GM12878 (cell line): ENCODE measurements around the gene TNP1. TPM values are rescaled to one million over a fixed set of nuclear protein-coding genes. Genes with fewer than 3 reads are reported as not detected.

ENCODE experiments used
- ATAC-seq: fragments of 200-7000 bp; cut with Tn5 transposase; 3 replicates; pipeline ENCODE4 v1.9.1; 2020; ENCODE audit warnings: mild to moderate bottlenecking, moderate library complexity
- BruUV-seq: library from RNA; stranded (reverse); fragments of 400-500 nt; replicated peaks from 2 replicates; lab custom pipeline; 2021; lab: Mats Ljungman, UMichigan
- CTCF ChIA-PET: fragments of 300-600 bp; sonication (Branson Sonifier 250); formaldehyde crosslinking; extraction: SDS; loops from one replicate; lab custom pipeline; 2021; ENCODE audit warnings: inconsistent platforms; lab: Yijun Ruan, JAX
- POLR2A ChIA-PET: fragments of 350-600 bp; formaldehyde crosslinking; extraction: SDS; loops from one replicate; lab custom pipeline; 2021; ENCODE audit warnings: inconsistent platforms; lab: Charles Lee
- RAD21 ChIA-PET: fragments of 300-600 bp; sonication (Branson Sonifier 250); formaldehyde crosslinking; loops from one replicate; lab custom pipeline; 2023; ENCODE audit warnings: antibody characterized with exemption; ENCODE audit not compliant: unreplicated experiment; lab: Charles Lee
- SMC1A ChIA-PET: fragments of 300-600 bp; sonication (Branson Sonifier 250); formaldehyde crosslinking; loops from one replicate; lab custom pipeline; 2023; ENCODE audit not compliant: unreplicated experiment, uncharacterized antibody; lab: Charles Lee
- DNase-seq: peaks from one replicate; pipeline ENCODE4 v3.0.0-alpha.2; 2011; ENCODE audit warnings: low read depth, low spot score
- FAIRE-seq: peaks from 3 replicates; lab custom pipeline; 2011; peaks lifted over from hg19 to GRCh38; lab: Jason Lieb, UNC
- H2AFZ ChIP-seq: 2 replicates; pipeline ENCODE4 v1.6.0; 2011; ENCODE audit warnings: low read depth, low read length, control low read depth; ENCODE audit not compliant: control insufficient read depth
- H3K27ac ChIP-seq: 2 replicates; pipeline ENCODE4 v1.5.1; 2011; ENCODE audit warnings: control low read depth; ENCODE audit not compliant: control insufficient read depth, insufficient read depth
- H3K27me3 ChIP-seq, 2 experiments: replicated peaks in 1 of 2; 2 replicates each; pipeline versions ENCODE4 v1.6.0 to v1.6.1; 2011; ENCODE audit warnings: low read length in 1 of 2; ENCODE audit not compliant: control insufficient read depth in 2 of 2, insufficient read depth in 2 of 2
- H3K36me3 ChIP-seq, 2 experiments: 2 replicates each; pipeline ENCODE4 v1.5.1; 2011; ENCODE audit warnings: low read length in 1 of 2; ENCODE audit not compliant: control insufficient read depth in 2 of 2, insufficient read depth in 2 of 2
- H3K4me1 ChIP-seq: 2 replicates; pipeline ENCODE4 v1.6.1; 2011; ENCODE audit warnings: mild to moderate bottlenecking, low read length, moderate library complexity, mixed read lengths; ENCODE audit not compliant: control insufficient read depth, insufficient read depth
- H3K4me2 ChIP-seq: 2 replicates; pipeline ENCODE4 v1.6.0; 2011; ENCODE audit warnings: control low read depth; ENCODE audit not compliant: control insufficient read depth, insufficient read depth
- H3K4me3 ChIP-seq: fragments of 200-600 bp; sonication (generic); 2 replicates; pipeline ENCODE4 v1.5.1; 2016
- H3K79me2 ChIP-seq: 2 replicates; pipeline ENCODE4 v1.6.0; 2011; ENCODE audit warnings: low read length; ENCODE audit not compliant: control insufficient read depth, insufficient read depth
- H3K9ac ChIP-seq: 2 replicates; pipeline ENCODE4 v1.8.0; 2011; ENCODE audit warnings: low read length, control low read depth, mixed read lengths; ENCODE audit not compliant: control insufficient read depth, insufficient read depth
- H3K9me3 ChIP-seq: replicated peaks from 3 replicates; pipeline ENCODE4 v1.5.1; 2011; ENCODE audit warnings: mild to moderate bottlenecking, low read length; ENCODE audit not compliant: control insufficient read depth, insufficient read depth
- H4K20me1 ChIP-seq: 2 replicates; pipeline ENCODE4 v1.6.0; 2011; ENCODE audit not compliant: control insufficient read depth, insufficient read depth
- CHD4 ChIP-seq: fragments of 200-600 bp; sonication (generic); IDR thresholded peaks from 2 replicates; pipeline ENCODE4 v1.6.1; 2016; ENCODE audit warnings: mild to moderate bottlenecking
- CREB1 ChIP-seq: IDR thresholded peaks from 2 replicates; pipeline ENCODE4 v1.6.1; 2012; ENCODE audit warnings: low read depth, mild to moderate bottlenecking, inconsistent platforms
- EGR1 ChIP-seq, 2 experiments: IDR thresholded peaks; 1 replicate in 1 of 2; 2 replicates in 1 of 2; pipeline ENCODE4 v1.6.1; 2011 to 2012; ENCODE audit warnings: low read depth in 2 of 2, low read length in 2 of 2, borderline replicate concordance in 1 of 2, mild to moderate bottlenecking in 1 of 2, moderate library complexity in 1 of 2
- EZH2 ChIP-seq: IDR thresholded peaks from 2 replicates; pipeline ENCODE4 v1.6.1; 2012; ENCODE audit warnings: low read depth, mild to moderate bottlenecking, control low read depth, inconsistent platforms, low read length, borderline replicate concordance; ENCODE audit not compliant: control insufficient read depth
- FOS ChIP-seq: IDR thresholded peaks from 3 replicates; pipeline ENCODE4 v1.6.1; 2011; ENCODE audit warnings: borderline replicate concordance; ENCODE audit not compliant: insufficient read length; ENCODE audit errors: extremely low read depth
- IRF3 ChIP-seq: fragments of 450-650 bp; IDR thresholded peaks from 2 replicates; pipeline ENCODE4 v1.6.1; 2014; ENCODE audit warnings: mild to moderate bottlenecking
- KLF5 ChIP-seq: fragments of 450-650 bp; IDR thresholded peaks from 2 replicates; pipeline ENCODE4 v1.6.1; 2014; ENCODE audit warnings: mild to moderate bottlenecking; ENCODE audit not compliant: partially characterized antibody
- LARP7 ChIP-seq: fragments of 450-650 bp; IDR thresholded peaks from 2 replicates; pipeline ENCODE4 v1.6.1; 2017; ENCODE audit warnings: mild to moderate bottlenecking
- POLR2AphosphoS5 ChIP-seq: IDR thresholded peaks from 2 replicates; pipeline ENCODE4 v1.6.1; 2011; ENCODE audit warnings: mild to moderate bottlenecking, low read length, inconsistent platforms
- PRDM15 ChIP-seq: fragments of 450-650 bp; formaldehyde crosslinking; IDR thresholded peaks from 2 replicates; pipeline ENCODE4 v1.4.0; 2020; ENCODE audit warnings: mild to moderate bottlenecking, moderate library complexity
- SIN3A ChIP-seq: IDR thresholded peaks from 2 replicates; pipeline ENCODE4 v1.6.1; 2012; ENCODE audit warnings: low read depth, low read length, improper control_type of control experiment
- SPI1 ChIP-seq: IDR thresholded peaks from 2 replicates; pipeline ENCODE4 v1.6.1; 2011; ENCODE audit warnings: low read depth, mild to moderate bottlenecking, low read length, moderate library complexity, borderline replicate concordance; ENCODE audit not compliant: insufficient read depth
- STAT1 ChIP-seq: fragments of 450-650 bp; conservative IDR thresholded peaks from 2 replicates; pipeline ENCODE4 v1.6.1; 2014; ENCODE audit warnings: antibody characterized with exemption, mild to moderate bottlenecking
- ZZZ3 ChIP-seq: IDR thresholded peaks from 2 replicates; pipeline ENCODE4 v1.6.1; 2011; ENCODE audit warnings: low read depth; ENCODE audit not compliant: control insufficient read depth, insufficient read length
- WGBS: methylation state at CpG from one replicate; pipeline ENCODE4 v1.1.6; 2016; ENCODE audit warnings: low lambda C conversion rate; ENCODE audit not compliant: insufficient replicate concordance, insufficient coverage; ENCODE audit errors: missing lambda C conversion rate; 5-methylcytosine and 5-hydroxymethylcytosine counted together
- in situ Hi-C: fragments of 300-500 bp; cut with MboI; formaldehyde crosslinking; loops from 9 replicates; pipeline ENCODE4 v1.14.3; 2018; ENCODE audit warnings: mixed read lengths
- intact Hi-C: fragments of 100-400 bp; cut with micrococcal nuclease; formaldehyde crosslinking; loops from one replicate; pipeline ENCODE4 v1.14.2; 2022; ENCODE audit not compliant: unreplicated experiment
- polyA plus RNA-seq, 11 experiments: library from polyadenylated mRNA; depleted of rRNA in 4 of 11; unstranded in 6 of 11; stranded (reverse) in 5 of 11; fragments of >200 nt; fragmentation: Nextera tagmentation in 4 of 11; fragmentation: Illumina TruSeq in 1 of 11; extraction: Ambion mirVana in 4 of 11; extraction: Trizol in 1 of 11; gene quantifications; 1 replicate in 1 of 11; 2 replicates in 10 of 11; pipeline versions ENCODE4 v1.2.1 to v1.2.3, GENCODE V29; 2011 to 2016; ENCODE audit warnings: inconsistent platforms in 2 of 11, missing spikeins in 2 of 11, low read depth in 1 of 11
- total RNA-seq, 4 experiments: library from RNA; depleted of rRNA in 3 of 4; stranded (reverse); fragments of >200 nt in 3 of 4; fragmentation: Illumina TruSeq in 1 of 4; extraction: Trizol in 1 of 4; gene quantifications; 2 replicates each; pipeline versions ENCODE4 v1.2.1 to v1.2.3, GENCODE V29; 2013 to 2021

The TNP1 gene
- total and polyA plus RNA-seq, 10 of the 15 experiments (the other 5 are each of a cell fraction or from before 2014, with no cell fraction given), result not detected

GRCh38 chr2:216873573-216873972, 13.7 kb upstream of the TNP1 start:
- no peak overlapping the region for H3K27ac ChIP-seq
- no peak overlapping the region for H3K4me3 ChIP-seq
- no peak for FAIRE-seq
- ChIA-PET RAD21 (no interaction called here), CTCF (no interaction called here), POLR2A (no interaction called here), SMC1A (no interaction called here)
- H3K4me1 ChIP-seq, result no peaks in the 10 kb centered on the region
- no peak overlapping the region for H2AFZ ChIP-seq
- WGBS, result 0% methylated on average over 1 of the region's 1 CpG
- no peaks in the 10 kb centered on the region; a peak in 1 of 4 replicates for H3K27me3 ChIP-seq
- no peaks in the 10 kb centered on the region for H4K20me1 ChIP-seq
- in situ Hi-C loops (no loop called here), intact Hi-C loops (loop anchor here (10.0 kb wide), 1 partner anchor 291 kb away; no protein-coding TSS in a partner anchor)
- no peak overlapping the region for H3K9ac ChIP-seq
- H3K36me3 ChIP-seq, result no peaks in the 10 kb centered on the region
- no peaks in the 10 kb centered on the region for H3K9me3 ChIP-seq
- TF ChIP-seq SPI1, result no peak
- TF ChIP-seq POLR2AphosphoS5, result no peak
- TF ChIP-seq SIN3A, result no peak
- TF ChIP-seq, all 136 proteins: peak for 0
- no peak for DNase-seq
- no TSS peak for BruUV-seq
- Histone ChIP-seq H3K4me2 (no peak overlapping the region), H3K79me2 (no peaks in the 10 kb centered on the region)
- ATAC-seq, result no peak

- FAIRE-seq (no peak), ATAC-seq (no peak), DNase-seq (no peak)
- no peaks in the 10 kb centered on the region for H3K36me3 ChIP-seq
- intact Hi-C loops, result loop anchor here (10.0 kb wide), 1 partner anchor 292 kb away; no protein-coding TSS in a partner anchor
- TF ChIP-seq LARP7, result no peak
- TF ChIP-seq FOS, result no peak
- TF ChIP-seq CHD4, result no peak
- no peak for TF ChIP-seq STAT1
- no peak for TF ChIP-seq PRDM15 (CRISPR knock-in tag)
- TF ChIP-seq EGR1 (IDR thresholded peaks at IDR 0.05; ENCODE audit: borderline replicate concordance in 1 of 2, low read depth in 2 of 2, low read length in 2 of 2), result no peak
- no peak for TF ChIP-seq CREB1
- TF ChIP-seq ZZZ3, result no peak
- TF ChIP-seq EZH2, result no peak
- TF ChIP-seq IRF3, result no peak
- no peak for TF ChIP-seq KLF5
- H2AFZ ChIP-seq, result no peak overlapping the region
- no peaks in the 10 kb centered on the region; a peak in 1 of 4 replicates for H3K27me3 ChIP-seq
- H3K4me3 ChIP-seq, result no peak overlapping the region
- POLR2A ChIA-PET, result no interaction called here
- BruUV-seq, result no TSS peak
- no peaks in the 10 kb centered on the region for H4K20me1 ChIP-seq
- no peak overlapping the region for H3K9ac ChIP-seq
- H3K79me2 ChIP-seq, result no peaks in the 10 kb centered on the region
- no peak overlapping the region for H3K27ac ChIP-seq
- in situ Hi-C loops, result no loop called here
- H3K4me1 ChIP-seq, result no peaks in the 10 kb centered on the region
- H3K9me3 ChIP-seq, result no peaks in the 10 kb centered on the region
- CTCF ChIA-PET, result no interaction called here
- RAD21 ChIA-PET, result no interaction called here
- H3K4me2 ChIP-seq, result no peak overlapping the region
- SMC1A ChIA-PET, result no interaction called here
- WGBS, result 10% methylated on average over 3 of the region's 3 CpGs
Observed at GRCh38 chr2:216872624-216873023, 12.8 kb upstream of the TNP1 start.
